Esophagus (tissue), 2 donors: ENCODE measurements around the gene TENT4B. TPM values are rescaled to one million over a fixed set of nuclear protein-coding genes. Genes with fewer than 3 reads are reported as not detected.
A peak's percentile ranks its signal among the peaks of the same experiment; 100 is the strongest.

Experiments
- H3K27ac ChIP-seq, 2 donors: one replicate each; pipeline ENCODE4 v1.5.1; 2013; ENCODE audit warnings: low read depth in 2 of 2, mild to moderate bottlenecking in 2 of 2, inconsistent platforms in 1 of 2, low read length in 1 of 2, moderate library complexity in 1 of 2
- H3K27me3 ChIP-seq, 2 donors: one replicate each; pipeline ENCODE4 v1.6.1; 2013; ENCODE audit warnings: low read length in 2 of 2, control low read depth in 1 of 2, mild to moderate bottlenecking in 1 of 2; ENCODE audit not compliant: insufficient read depth in 2 of 2, control insufficient read depth in 1 of 2
- H3K36me3 ChIP-seq, 2 donors: one replicate each; pipeline ENCODE4 v1.6.1; 2013; ENCODE audit warnings: low read length in 1 of 2; ENCODE audit not compliant: control insufficient read depth in 2 of 2, insufficient read depth in 2 of 2
- H3K4me1 ChIP-seq, 2 donors: one replicate each; pipeline ENCODE4 v1.6.1; 2013; ENCODE audit warnings: low read length in 1 of 2; ENCODE audit not compliant: control insufficient read depth in 2 of 2, insufficient read depth in 2 of 2
- H3K4me3 ChIP-seq, 2 donors: one replicate each; pipeline ENCODE4 v1.5.1; 2013; ENCODE audit warnings: low read length in 2 of 2, mild to moderate bottlenecking in 2 of 2, low read depth in 1 of 2, moderate library complexity in 1 of 2
- H3K9me3 ChIP-seq, 2 donors: one replicate each; pipeline ENCODE4 v1.6.1; 2013; ENCODE audit warnings: mild to moderate bottlenecking in 2 of 2, low read depth in 1 of 2, low read length in 1 of 2, moderate library complexity in 1 of 2; ENCODE audit not compliant: control insufficient read depth in 2 of 2, insufficient read depth in 1 of 2
- WGBS, 2 donors: extraction: QIAGEN DNeasy Blood & Tissue Kit; methylation state at CpG; one replicate each; pipeline ENCODE4 v1.1.7; 2013; 5-methylcytosine and 5-hydroxymethylcytosine counted together
- polyA plus RNA-seq, 2 donors: library from polyadenylated mRNA; stranded (reverse); fragments of 200-250 nt; gene quantifications; one replicate each; pipeline ENCODE4 v1.2.3, GENCODE V29; 2013
- donor health status: healthy with polysubstance abuse.
- donor health status: Bipolar disorder and iron deficiency.

Gene TENT4B
- polyA plus RNA-seq, 2 donors = 2.6 to 3.0 TPM

GRCh38 chr16:50203681-50204080, 50.6 kb downstream of the TENT4B start:
- Histone ChIP-seq H3K36me3 (no peaks in the 10 kb centered on the region), H3K27ac (peak overlapping the region; percentile 34 to 37), H3K9me3 (no peaks in the 10 kb centered on the region), H3K27me3 (no peaks in the 10 kb centered on the region), H3K4me3 (no peak overlapping the region), H3K4me1 (no peaks in the 10 kb centered on the region)
- 80 to 81% methylated on average over 6 of the region's 6 CpGs for whole genome bisulfite sequencing, 2 donors

DNA sequence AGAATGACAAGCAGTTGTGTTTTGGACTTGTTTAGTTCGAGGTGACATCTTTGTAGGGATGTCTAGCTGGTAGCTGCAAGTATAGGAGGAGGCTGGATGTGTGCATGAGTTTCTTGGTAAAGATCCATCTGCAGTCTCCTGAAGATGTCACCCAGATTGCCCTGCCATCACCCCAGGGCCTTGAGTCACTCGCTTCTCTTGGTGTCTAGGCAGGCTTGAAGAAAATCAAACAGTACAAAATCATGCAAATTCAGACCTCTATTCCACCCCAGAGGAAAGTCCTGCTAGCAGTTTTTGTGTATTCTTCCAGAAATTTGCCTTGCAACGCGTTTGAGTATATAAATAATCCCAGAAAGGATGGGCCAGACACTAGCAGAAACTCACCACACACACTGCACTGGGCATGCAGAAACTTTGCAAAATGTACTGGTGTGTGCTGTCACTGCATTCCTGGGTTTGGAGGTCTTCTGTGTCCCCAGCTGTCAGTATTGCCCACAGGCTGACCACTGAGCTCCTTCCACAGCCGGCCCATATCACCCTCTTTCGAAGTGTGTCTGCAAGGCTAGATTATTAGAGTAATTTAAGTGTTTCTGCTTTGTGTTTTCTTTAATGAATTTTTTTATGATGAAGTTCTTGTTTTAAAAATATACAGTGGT, 51.5 kb downstream of the TENT4B start:
- H3K4me3 ChIP-seq = no peak overlapping the region
- WGBS, 2 donors = 49 to 70% methylated on average over 6 of the region's 6 CpGs
- no peaks in the 10 kb centered on the region for H3K27me3 ChIP-seq
- no peaks in the 10 kb centered on the region for H3K9me3 ChIP-seq
- H3K4me1 ChIP-seq = no peaks in the 10 kb centered on the region
- no peak overlapping the region for H3K27ac ChIP-seq
- no peaks in the 10 kb centered on the region for H3K36me3 ChIP-seq

GRCh38 chr16:50207652-50208051, 54.5 kb downstream of the TENT4B start:
- 39 to 52% methylated on average over 3 of the region's 3 CpGs for WGBS, 2 donors
- peaks cover 0 to 4% of the 10 kb centered on the region in 2 donors for H3K4me1 ChIP-seq

GRCh38 chr16:50208460-50208931, 55.4 kb downstream of the TENT4B start:
- Histone ChIP-seq H3K4me1 (peaks cover 0 to 4% of the 10 kb centered on the region in 2 donors), H3K27me3 (no peaks in the 10 kb centered on the region), H3K9me3 (no peaks in the 10 kb centered on the region), H3K27ac (no peak overlapping the region), H3K4me3 (no peak overlapping the region), H3K36me3 (peaks cover 3 to 5% of the 10 kb centered on the region in 2 donors)
- WGBS, 2 donors = 64 to 65% methylated on average over 3 of the region's 3 CpGs

More at GRCh38 chr16:50207652-50208051, 54.5 kb downstream of the TENT4B start:
- H3K36me3 ChIP-seq = peaks cover 2 to 5% of the 10 kb centered on the region in 2 donors
- no peak overlapping the region for H3K4me3 ChIP-seq
- no peaks in the 10 kb centered on the region for H3K27me3 ChIP-seq
- no peak overlapping the region for H3K27ac ChIP-seq
- no peaks in the 10 kb centered on the region for H3K9me3 ChIP-seq

GRCh38 chr16:50209546-50210265, 56.6 kb downstream of the TENT4B start:
- 67 to 74% methylated on average over 6 to 7 of the region's 7 CpGs for WGBS, 2 donors
- H3K4me1 ChIP-seq = peaks cover 0 to 4% of the 10 kb centered on the region in 2 donors
- no peak overlapping the region for H3K4me3 ChIP-seq
- peaks cover 3 to 5% of the 10 kb centered on the region in 2 donors for H3K36me3 ChIP-seq
- H3K27me3 ChIP-seq = no peaks in the 10 kb centered on the region
- no peaks in the 10 kb centered on the region for H3K9me3 ChIP-seq
- H3K27ac ChIP-seq = peak overlapping the region in 1 of 2 donors; percentile 1

- Histone ChIP-seq H3K27me3 (no peaks in the 10 kb centered on the region), H3K27ac (peak overlapping the region in 1 of 2 donors; percentile 1), H3K4me3 (no peak overlapping the region), H3K9me3 (no peaks in the 10 kb centered on the region), H3K36me3 (peaks cover 3 to 5% of the 10 kb centered on the region in 2 donors), H3K4me1 (peaks cover 0 to 4% of the 10 kb centered on the region in 2 donors)
- WGBS, 2 donors = 63 to 70% methylated on average over 5 of the region's 5 CpGs
Measured at GRCh38 chr16:50210266-50211038, 57.3 kb downstream of the TENT4B start.

- H3K4me3 ChIP-seq = no peak overlapping the region
- WGBS, 2 donors = 50 to 57% methylated on average over 4 of the region's 4 CpGs
- H3K27ac ChIP-seq = no peak overlapping the region
- H3K27me3 ChIP-seq = no peaks in the 10 kb centered on the region
- no peaks in the 10 kb centered on the region for H3K9me3 ChIP-seq
- peaks cover 0 to 4% of the 10 kb centered on the region in 2 donors for H3K4me1 ChIP-seq
- H3K36me3 ChIP-seq = peaks cover 3 to 5% of the 10 kb centered on the region in 2 donors
Measured at GRCh38 chr16:50213939-50214519, 60.9 kb downstream of the TENT4B start.

- 84 to 88% methylated on average over 4 of the region's 4 CpGs for WGBS, 2 donors
- no peaks in the 10 kb centered on the region for H3K27me3 ChIP-seq
Measured at GRCh38 chr16:50215680-50216079, 62.6 kb downstream of the TENT4B start.

GRCh38 chr16:50216231-50216630, 63.1 kb downstream of the TENT4B start:
- Histone ChIP-seq H3K36me3 (peaks cover 3 to 6% of the 10 kb centered on the region in 2 donors), H3K4me3 (no peak overlapping the region), H3K27me3 (no peaks in the 10 kb centered on the region), H3K27ac (no peak overlapping the region), H3K9me3 (no peaks in the 10 kb centered on the region), H3K4me1 (no peaks in the 10 kb centered on the region)
- 88 to 92% methylated on average over 6 of the region's 6 CpGs for WGBS, 2 donors

More at GRCh38 chr16:50215680-50216079, 62.6 kb downstream of the TENT4B start:
- Histone ChIP-seq H3K4me1 (no peaks in the 10 kb centered on the region), H3K36me3 (peaks cover 3 to 6% of the 10 kb centered on the region in 2 donors), H3K4me3 (no peak overlapping the region), H3K9me3 (no peaks in the 10 kb centered on the region), H3K27ac (no peak overlapping the region)
